HG02571 (cell line): ENCODE data around the gene RAP1GDS1.

Source experiments
- ATAC-seq: cut with Tn5 transposase; IDR thresholded peaks from one replicate; pipeline ENCODE4 v1.9.1; 2021; ENCODE audit warnings: mild to moderate bottlenecking, moderate library complexity; ENCODE audit not compliant: unreplicated experiment

The RAP1GDS1 gene

GRCh38 chr4:98260579-98261404 is at the start of gene RAP1GDS1:
TSS of gene RAP1GDS1 (plus strand) at chr4:98261384. CDS start at chr4:98261566, 182 bp downstream.
- ATAC-seq, result peak; percentile 89

- ATAC-seq, result no peak
These were observed 38.9 kb upstream of the RAP1GDS1 start for GRCh38 chr4:98222306-98222705.

- no peak for ATAC-seq
These were observed 34.8 kb upstream of the RAP1GDS1 start for GRCh38 chr4:98226396-98226795.

- no peak for ATAC-seq
These were observed 30.2 kb upstream of the RAP1GDS1 start for GRCh38 chr4:98230961-98231360.

- ATAC-seq, result no peak
These were observed 29.0 kb upstream of the RAP1GDS1 start for GRCh38 chr4:98232202-98232601.

- no peak for ATAC-seq
These were observed 24.0 kb upstream of the RAP1GDS1 start for GRCh38 chr4:98237204-98237603.

GRCh38 chr4:98242063-98242462 is 19.1 kb upstream of the RAP1GDS1 start:
- no peak for ATAC-seq

GRCh38 chr4:98242538-98242937 is 18.6 kb upstream of the RAP1GDS1 start:
- no peak for ATAC-seq

- no peak for ATAC-seq
These were observed 16.0 kb upstream of the RAP1GDS1 start for GRCh38 chr4:98245226-98245625.

- peak; percentile 66 for ATAC-seq
These were observed 12.2 kb upstream of the RAP1GDS1 start for GRCh38 chr4:98248934-98249333.

- ATAC-seq, result no peak
These were observed 11.4 kb upstream of the RAP1GDS1 start for GRCh38 chr4:98249831-98250230.

- ATAC-seq, result no peak
These were observed 7.7 kb upstream of the RAP1GDS1 start for GRCh38 chr4:98253499-98253898.

- peak; percentile 12 for ATAC-seq
These were observed 1.1 kb upstream of the RAP1GDS1 start for GRCh38 chr4:98260047-98260578.

- ATAC-seq, result peak; percentile 14
These were observed 464 bp downstream of the RAP1GDS1 start for GRCh38 chr4:98261405-98262291.

GRCh38 chr4:98262431-98262830 is 1.2 kb downstream of the RAP1GDS1 start:
- ATAC-seq, result no peak

- no peak for ATAC-seq
These were observed 6.3 kb downstream of the RAP1GDS1 start for GRCh38 chr4:98267498-98267897.

GRCh38 chr4:98275145-98275544 is 14.0 kb downstream of the RAP1GDS1 start:
- no peak for ATAC-seq

- ATAC-seq, result no peak
These were observed 22.3 kb downstream of the RAP1GDS1 start for GRCh38 chr4:98283219-98284189.

- ATAC-seq, result no peak
These were observed 23.5 kb downstream of the RAP1GDS1 start for GRCh38 chr4:98284640-98285046.

GRCh38 chr4:98285676-98286075 is 24.5 kb downstream of the RAP1GDS1 start:
- no peak for ATAC-seq
